ENCODE results near the gene YES1. TPM values are rescaled to one million over a fixed set of nuclear protein-coding genes. Genes with fewer than 3 reads are reported as not detected.

Gene YES1
- total and polyA plus RNA-seq, 2 of the 13 experiments (the other 11 are each of a cell fraction or from before 2014, with no cell fraction given) = 17.2 to 70.8 TPM

DNA sequence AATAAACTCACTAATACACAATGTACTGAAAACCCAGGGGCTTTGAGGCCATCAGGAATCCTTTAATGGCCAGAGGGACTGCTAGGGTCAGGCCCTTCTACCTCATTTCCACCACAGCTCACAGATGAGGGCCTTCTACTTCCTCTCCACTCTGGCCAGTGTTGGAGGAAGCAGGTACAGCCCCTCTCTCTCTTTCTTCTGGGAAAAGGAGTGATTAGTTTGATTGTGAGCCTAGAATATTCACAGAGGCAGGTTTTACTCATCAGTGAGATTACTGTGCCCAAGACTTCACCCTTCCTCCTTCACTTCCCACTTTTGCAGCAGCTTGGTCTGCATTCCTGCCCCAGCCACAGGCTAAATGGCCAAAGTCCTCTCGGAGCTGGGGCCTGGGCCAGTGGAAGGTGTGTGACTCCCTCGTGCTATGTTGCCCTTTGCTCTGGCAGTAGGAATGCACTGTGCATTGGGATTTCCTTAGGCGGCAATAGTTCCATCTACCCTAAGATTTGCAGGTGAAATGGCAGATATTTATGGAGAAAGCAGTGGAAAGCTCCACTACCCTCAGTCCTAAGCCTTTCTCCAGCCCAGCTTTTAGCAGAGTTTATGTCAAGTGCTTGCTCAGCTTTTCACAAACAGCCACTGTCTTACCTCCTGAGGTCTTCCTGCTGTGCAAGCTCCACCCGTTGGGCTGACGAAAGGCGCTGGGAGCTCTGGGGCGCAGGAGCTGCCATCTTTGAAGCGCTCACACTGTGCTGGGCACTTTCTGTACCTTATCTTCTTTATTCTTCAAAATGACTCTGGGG, 36.2 kb upstream of the YES1 start (continued):
- TF ChIP-seq ZNF3 (CRISPR knock-in tag; IDR thresholded peaks at IDR 0.05) (peak; percentile 58; the same call in 1 of the 2 replicates), ZFYVE20 (CRISPR knock-in tag; IDR thresholded peaks at IDR 0.05; ENCODE audit: borderline replicate concordance, low read depth) (no peak), KLF13 (CRISPR knock-in tag; IDR thresholded peaks at IDR 0.05) (no peak), ZNF234 (CRISPR knock-in tag; conservative IDR thresholded peaks at IDR 0.05) (no peak), ZNF883 (CRISPR knock-in tag; IDR thresholded peaks at IDR 0.05; ENCODE audit: not compliant biosample characterization) (no peak), ZNF383 (CRISPR knock-in tag; IDR thresholded peaks at IDR 0.05; ENCODE audit: borderline replicate concordance) (no peak), POLR2AphosphoS5 (IDR thresholded peaks at IDR 0.05; ENCODE audit: low read depth, low read length) (peak; percentile 63), ZNF225 (CRISPR knock-in tag; IDR thresholded peaks at IDR 0.05) (peak; percentile 75; the same call in 1 of the 2 replicates), ZNF446 (CRISPR knock-in tag; IDR thresholded peaks at IDR 0.05) (no peak), NFE2 (CRISPR knock-in tag; IDR thresholded peaks at IDR 0.05) (no peak), ZNF468 (CRISPR knock-in tag; IDR thresholded peaks at IDR 0.05) (no peak), ZSCAN25 (CRISPR knock-in tag; IDR thresholded peaks at IDR 0.05) (peak; percentile 49; the same call in 1 of the 2 replicates), ZNF441 (CRISPR knock-in tag; IDR thresholded peaks at IDR 0.05; ENCODE audit: borderline replicate concordance) (peak; percentile 92), ZSCAN12 (CRISPR knock-in tag; IDR thresholded peaks at IDR 0.05) (no peak), NR2F2 (IDR thresholded peaks at IDR 0.05; ENCODE audit: borderline replicate concordance, low read depth) (peak; percentile 30; the same call in 1 of the 2 replicates), DR1 (CRISPR knock-in tag; IDR thresholded peaks at IDR 0.05) (0 out of 2 replicates have a peak, but pooled peaks have one; percentile 17), ZNF749 (CRISPR knock-in tag; IDR thresholded peaks at IDR 0.05; ENCODE audit: borderline replicate concordance) (peak; percentile 57; the same call in 1 of the 2 replicates), ZBTB7A (CRISPR knock-in tag; IDR thresholded peaks at IDR 0.05) (peak; percentile 61; the same call in 1 of the 2 replicates), ZNF703 (CRISPR knock-in tag; IDR thresholded peaks at IDR 0.05; ENCODE audit: borderline replicate concordance) (0 out of 2 replicates have a peak, but pooled peaks have one; percentile 45), ZMYM2 (CRISPR knock-in tag; IDR thresholded peaks at IDR 0.05) (peak; percentile 90), GFI1 (CRISPR knock-in tag; IDR thresholded peaks at IDR 0.05; ENCODE audit: borderline replicate concordance) (peak; percentile 84), GABPB1 (CRISPR knock-in tag; IDR thresholded peaks at IDR 0.05) (peak; percentile 59)
- TF ChIP-seq, protein P1, sequence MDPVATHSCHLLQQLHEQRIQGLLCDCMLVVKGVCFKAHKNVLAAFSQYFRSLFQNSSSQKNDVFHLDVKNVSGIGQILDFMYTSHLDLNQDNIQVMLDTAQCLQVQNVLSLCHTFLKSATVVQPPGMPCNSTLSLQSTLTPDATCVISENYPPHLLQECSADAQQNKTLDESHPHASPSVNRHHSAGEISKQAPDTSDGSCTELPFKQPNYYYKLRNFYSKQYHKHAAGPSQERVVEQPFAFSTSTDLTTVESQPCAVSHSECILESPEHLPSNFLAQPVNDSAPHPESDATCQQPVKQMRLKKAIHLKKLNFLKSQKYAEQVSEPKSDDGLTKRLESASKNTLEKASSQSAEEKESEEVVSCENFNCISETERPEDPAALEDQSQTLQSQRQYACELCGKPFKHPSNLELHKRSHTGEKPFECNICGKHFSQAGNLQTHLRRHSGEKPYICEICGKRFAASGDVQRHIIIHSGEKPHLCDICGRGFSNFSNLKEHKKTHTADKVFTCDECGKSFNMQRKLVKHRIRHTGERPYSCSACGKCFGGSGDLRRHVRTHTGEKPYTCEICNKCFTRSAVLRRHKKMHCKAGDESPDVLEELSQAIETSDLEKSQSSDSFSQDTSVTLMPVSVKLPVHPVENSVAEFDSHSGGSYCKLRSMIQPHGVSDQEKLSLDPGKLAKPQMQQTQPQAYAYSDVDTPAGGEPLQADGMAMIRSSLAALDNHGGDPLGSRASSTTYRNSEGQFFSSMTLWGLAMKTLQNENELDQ (CRISPR knock-in tag; IDR thresholded peaks at IDR 0.05; ENCODE audit: borderline replicate concordance) = no peak
- TF ChIP-seq, protein P2, sequence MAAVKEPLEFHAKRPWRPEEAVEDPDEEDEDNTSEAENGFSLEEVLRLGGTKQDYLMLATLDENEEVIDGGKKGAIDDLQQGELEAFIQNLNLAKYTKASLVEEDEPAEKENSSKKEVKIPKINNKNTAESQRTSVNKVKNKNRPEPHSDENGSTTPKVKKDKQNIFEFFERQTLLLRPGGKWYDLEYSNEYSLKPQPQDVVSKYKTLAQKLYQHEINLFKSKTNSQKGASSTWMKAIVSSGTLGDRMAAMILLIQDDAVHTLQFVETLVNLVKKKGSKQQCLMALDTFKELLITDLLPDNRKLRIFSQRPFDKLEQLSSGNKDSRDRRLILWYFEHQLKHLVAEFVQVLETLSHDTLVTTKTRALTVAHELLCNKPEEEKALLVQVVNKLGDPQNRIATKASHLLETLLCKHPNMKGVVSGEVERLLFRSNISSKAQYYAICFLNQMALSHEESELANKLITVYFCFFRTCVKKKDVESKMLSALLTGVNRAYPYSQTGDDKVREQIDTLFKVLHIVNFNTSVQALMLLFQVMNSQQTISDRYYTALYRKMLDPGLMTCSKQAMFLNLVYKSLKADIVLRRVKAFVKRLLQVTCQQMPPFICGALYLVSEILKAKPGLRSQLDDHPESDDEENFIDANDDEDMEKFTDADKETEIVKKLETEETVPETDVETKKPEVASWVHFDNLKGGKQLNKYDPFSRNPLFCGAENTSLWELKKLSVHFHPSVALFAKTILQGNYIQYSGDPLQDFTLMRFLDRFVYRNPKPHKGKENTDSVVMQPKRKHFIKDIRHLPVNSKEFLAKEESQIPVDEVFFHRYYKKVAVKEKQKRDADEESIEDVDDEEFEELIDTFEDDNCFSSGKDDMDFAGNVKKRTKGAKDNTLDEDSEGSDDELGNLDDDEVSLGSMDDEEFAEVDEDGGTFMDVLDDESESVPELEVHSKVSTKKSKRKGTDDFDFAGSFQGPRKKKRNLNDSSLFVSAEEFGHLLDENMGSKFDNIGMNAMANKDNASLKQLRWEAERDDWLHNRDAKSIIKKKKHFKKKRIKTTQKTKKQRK (IDR thresholded peaks at IDR 0.05; ENCODE audit: low read length) = no peak
- TF ChIP-seq, protein P3, sequence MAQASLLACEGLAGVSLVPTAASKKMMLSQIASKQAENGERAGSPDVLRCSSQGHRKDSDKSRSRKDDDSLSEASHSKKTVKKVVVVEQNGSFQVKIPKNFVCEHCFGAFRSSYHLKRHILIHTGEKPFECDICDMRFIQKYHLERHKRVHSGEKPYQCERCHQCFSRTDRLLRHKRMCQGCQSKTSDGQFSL (CRISPR knock-in tag; IDR thresholded peaks at IDR 0.05) = no peak

Measured in HepG2 (cell line).